Ovary (tissue), 9 donors: Measurements from ENCODE around the gene NXT1. TPM values are rescaled to one million over a fixed set of nuclear protein-coding genes. Genes with fewer than 3 reads are reported as not detected.

Source experiments
- DNase-seq, 5 donors: peaks; one replicate each; pipeline ENCODE4 v3.0.0-alpha.2; 2019 to 2020
- H3K27ac ChIP-seq, 2 donors: fragments of 200-600 bp; one replicate each; pipeline versions ENCODE4 v1.5.1 to v1.8.0; 2019 to 2022
- H3K27me3 ChIP-seq: fragments of 200-600 bp; one replicate; pipeline ENCODE4 v1.8.0; 2022
- H3K36me3 ChIP-seq: fragments of 200-600 bp; sonication (generic); one replicate; pipeline ENCODE4 v1.5.1; 2019
- H3K4me1 ChIP-seq: one replicate; pipeline ENCODE4 v1.8.1; 2013; ENCODE audit warnings: mild to moderate bottlenecking, moderate library complexity; ENCODE audit not compliant: insufficient read depth
- H3K4me3 ChIP-seq: fragments of 200-600 bp; sonication (generic); one replicate; pipeline ENCODE4 v1.5.1; 2017
- H3K9me3 ChIP-seq, 2 donors: fragments of 200-600 bp in 1 of 2; sonication (generic) in 1 of 2; one replicate each; pipeline versions ENCODE4 v1.5.1 to v1.8.1; 2013 to 2019; ENCODE audit warnings: mild to moderate bottlenecking in 1 of 2, moderate library complexity in 1 of 2
- EP300 ChIP-seq: sonication (generic); formaldehyde crosslinking; IDR thresholded peaks from one replicate; pipeline ENCODE4 v1.6.1; 2017; ENCODE audit warnings: antibody characterized with exemption
- POLR2A ChIP-seq: fragments of 450-650 bp; IDR thresholded peaks from one replicate; pipeline ENCODE4 v1.6.1; 2017; ENCODE audit warnings: antibody characterized with exemption, mild to moderate bottlenecking, moderate library complexity
- WGBS, 3 donors: extraction: QIAGEN DNeasy Blood & Tissue Kit in 1 of 3; methylation state at CpG; one replicate each; pipeline versions ENCODE4 v1.1.5 to v1.1.7; 2013 to 2017; 5-methylcytosine and 5-hydroxymethylcytosine counted together
- intact Hi-C, 4 donors: fragments of 100-400 bp; cut with DNase I; formaldehyde crosslinking; loops; one replicate each; pipeline versions ENCODE4 v1.11.0 to v1.15.1; 2022 to 2023
- polyA plus RNA-seq, 2 donors: library from polyadenylated mRNA; stranded (reverse); fragments of 200-250 nt in 1 of 2; fragments of 350-450 nt in 1 of 2; fragmentation: Illumina TruSeq in 1 of 2; extraction: RNeasy Lipid Tissue Mini Kit (QIAGEN cat#74804) in 1 of 2; gene quantifications; one replicate each; pipeline ENCODE4 v1.2.3, GENCODE V29; 2013 to 2014
- total RNA-seq, 7 donors: library from RNA; depleted of rRNA in 2 of 7; stranded (reverse); fragments of >200 nt in 2 of 7; fragmentation: NEBNext Ultra II Directional in 3 of 7; extraction: Animal tissue kit (Norgen Biotek cat#: 25700) in 3 of 7; gene quantifications; one replicate each; pipeline versions ENCODE4 v1.1.0 to v1.2.4, GENCODE V29; 2016 to 2023
- TF ChIP-seq, protein P1 (sequence below), 3 donors: fragments of 450-650 bp in 2 of 3; fragments of 200-600 bp in 1 of 3; IDR thresholded peaks; one replicate each; pipeline versions ENCODE4 v1.5.1 to v1.8.0; 2016 to 2022; ENCODE audit warnings: antibody characterized with exemption in 3 of 3, mild to moderate bottlenecking in 1 of 3
- donor health status: DM: no; HTN: no; CAD: no; lungs with moderate emphysema.
- donor health status: DM: no; HTN: no; CAD: no.
- donor health status: Bipolar disorder and iron deficiency.
- donor health status: DM: yes; HTN: yes; CAD: no.
- donor health status: DM: no; HTN: no; CAD: no.
- donor health status: DM: yes; HTN: yes; CAD: no.

The NXT1 gene
- total and polyA plus RNA-seq, 9 donors: 19.2 to 44.6 (median 28.3) TPM

DNA sequence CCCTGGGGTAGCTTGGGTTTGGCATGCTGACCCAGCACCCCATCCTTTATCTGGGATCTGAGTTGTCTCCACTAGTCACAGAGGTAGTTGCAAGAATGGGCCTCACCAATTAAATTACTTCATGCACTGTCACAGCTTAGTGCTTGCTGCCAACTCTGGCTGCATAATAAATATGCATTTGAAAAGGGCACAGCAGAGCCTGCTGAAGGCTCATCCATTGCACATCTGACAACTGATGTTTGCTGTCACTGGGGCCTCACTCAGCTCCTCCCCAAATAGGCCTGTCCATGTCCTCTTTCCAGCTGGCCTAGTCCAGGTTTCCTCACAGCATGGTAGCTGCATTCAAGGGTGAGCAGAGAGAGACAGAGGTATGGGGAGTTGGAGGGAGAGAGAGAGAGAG is 13.3 kb upstream of the NXT1 start:
- no peaks in the 10 kb centered on the region for H3K27me3 ChIP-seq
- H3K27ac ChIP-seq: no peak overlapping the region
- no peaks in the 10 kb centered on the region for H3K36me3 ChIP-seq
- intact Hi-C loops: loop anchor here in 2 of 4 donors (10.0 kb wide), 2 partner anchors 303 to 643 kb away; partner anchors contain the start of gene SSTR4 (in 1 of the 2)
- TF ChIP-seq EP300: no peak
- TF ChIP-seq, protein P1, sequence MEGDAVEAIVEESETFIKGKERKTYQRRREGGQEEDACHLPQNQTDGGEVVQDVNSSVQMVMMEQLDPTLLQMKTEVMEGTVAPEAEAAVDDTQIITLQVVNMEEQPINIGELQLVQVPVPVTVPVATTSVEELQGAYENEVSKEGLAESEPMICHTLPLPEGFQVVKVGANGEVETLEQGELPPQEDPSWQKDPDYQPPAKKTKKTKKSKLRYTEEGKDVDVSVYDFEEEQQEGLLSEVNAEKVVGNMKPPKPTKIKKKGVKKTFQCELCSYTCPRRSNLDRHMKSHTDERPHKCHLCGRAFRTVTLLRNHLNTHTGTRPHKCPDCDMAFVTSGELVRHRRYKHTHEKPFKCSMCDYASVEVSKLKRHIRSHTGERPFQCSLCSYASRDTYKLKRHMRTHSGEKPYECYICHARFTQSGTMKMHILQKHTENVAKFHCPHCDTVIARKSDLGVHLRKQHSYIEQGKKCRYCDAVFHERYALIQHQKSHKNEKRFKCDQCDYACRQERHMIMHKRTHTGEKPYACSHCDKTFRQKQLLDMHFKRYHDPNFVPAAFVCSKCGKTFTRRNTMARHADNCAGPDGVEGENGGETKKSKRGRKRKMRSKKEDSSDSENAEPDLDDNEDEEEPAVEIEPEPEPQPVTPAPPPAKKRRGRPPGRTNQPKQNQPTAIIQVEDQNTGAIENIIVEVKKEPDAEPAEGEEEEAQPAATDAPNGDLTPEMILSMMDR (IDR thresholded peaks at IDR 0.05): no peak
- no peaks in the 10 kb centered on the region for H3K9me3 ChIP-seq
- H3K4me1 ChIP-seq: no peaks in the 10 kb centered on the region
- H3K4me3 ChIP-seq: no peak overlapping the region
- DNase-seq: no peak

- H3K36me3 ChIP-seq: no peaks in the 10 kb centered on the region
- H3K4me3 ChIP-seq: no peak overlapping the region
- intact Hi-C loops: loop anchor here (5.0 to 10.0 kb wide), 7 partner anchors 95 to 648 kb away; partner anchors contain the start of genes CST9 (in 2 of the 4), SSTR4 (in 1 of the 4) and THBD (in 1 of the 4)
- H3K9me3 ChIP-seq: no peaks in the 10 kb centered on the region
- no peak overlapping the region for H3K27ac ChIP-seq
- H3K4me1 ChIP-seq: no peaks in the 10 kb centered on the region
- no peaks in the 10 kb centered on the region for H3K27me3 ChIP-seq
- TF ChIP-seq POLR2A: no peak
- TF ChIP-seq, protein P1 (IDR thresholded peaks at IDR 0.05): no peak
- no peak for TF ChIP-seq EP300
- no peak for DNase-seq
- WGBS, 3 donors: 78 to 89% (median 79%) methylated on average over 13 of the region's 13 CpGs
Measured at GRCh38 chr20:23339986-23340385, 10.6 kb upstream of the NXT1 start.

DNA sequence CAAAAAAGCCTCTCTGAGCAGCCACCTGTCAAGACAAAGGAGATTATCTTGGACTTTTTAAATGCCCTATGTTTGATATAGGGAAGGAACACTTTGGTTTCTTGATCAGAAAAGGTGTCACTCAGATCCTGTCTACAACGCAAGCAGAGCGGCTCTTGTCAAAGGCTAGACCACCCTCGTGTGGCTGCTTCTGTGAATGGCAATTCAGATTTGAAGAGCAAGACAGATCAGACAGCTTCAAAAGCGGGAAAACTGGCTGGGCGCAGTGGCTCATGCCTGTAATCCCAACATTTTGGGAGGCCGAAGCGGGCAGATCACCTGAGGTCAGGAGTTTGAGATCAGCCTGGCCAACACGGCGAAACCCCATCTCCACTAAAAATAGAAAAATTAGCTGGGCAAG is 10.1 kb upstream of the NXT1 start:
- no peak overlapping the region for H3K27ac ChIP-seq
- no peak overlapping the region for H3K4me3 ChIP-seq
- 28 to 38% (median 33%) methylated on average over 9 of the region's 9 CpGs for WGBS, 3 donors
- H3K9me3 ChIP-seq: no peaks in the 10 kb centered on the region
- intact Hi-C loops: loop anchor here (5.0 to 10.0 kb wide), 6 partner anchors 96 to 648 kb away; partner anchors contain the start of genes CST9 (in 2 of the 4) and THBD (in 1 of the 4)
- H3K4me1 ChIP-seq: no peaks in the 10 kb centered on the region
- DNase-seq: peak; percentile 45 to 68 (median 48)
- no peaks in the 10 kb centered on the region for H3K27me3 ChIP-seq
- TF ChIP-seq EP300: no peak
- TF ChIP-seq POLR2A: no peak
- TF ChIP-seq, protein P1 (IDR thresholded peaks at IDR 0.05): peak; percentile 9 to 54 (median 52)
- H3K36me3 ChIP-seq: no peaks in the 10 kb centered on the region

DNA sequence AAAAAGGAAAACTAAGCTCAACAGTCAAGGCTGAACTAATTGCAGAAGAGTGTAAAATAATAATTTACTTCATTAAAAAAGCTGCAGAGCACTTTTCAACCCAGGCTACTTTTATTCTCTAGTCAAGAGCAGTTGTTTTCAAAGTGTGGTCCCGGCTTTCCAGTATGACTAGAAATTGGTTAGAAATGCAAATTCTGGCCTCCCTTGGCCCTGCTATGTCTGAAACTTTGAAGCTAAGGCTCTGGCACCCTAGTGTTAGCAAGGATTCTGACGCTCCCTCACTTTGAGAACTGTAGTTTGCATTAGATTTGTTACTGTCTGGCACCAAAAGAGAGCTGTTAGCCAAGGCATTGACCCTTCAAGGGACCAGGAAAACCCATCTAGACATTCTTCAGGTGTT is 9.5 kb upstream of the NXT1 start:
- TF ChIP-seq EP300 (no peak), POLR2A (no peak)
- TF ChIP-seq, protein P1 (IDR thresholded peaks at IDR 0.05): no peak
- Histone ChIP-seq H3K4me3 (no peak overlapping the region), H3K4me1 (no peaks in the 10 kb centered on the region), H3K27ac (no peak overlapping the region), H3K27me3 (no peaks in the 10 kb centered on the region), H3K36me3 (no peaks in the 10 kb centered on the region), H3K9me3 (no peaks in the 10 kb centered on the region)
- 66 to 74% (median 66%) methylated on average over 2 of the region's 2 CpGs for WGBS, 3 donors
- intact Hi-C loops: loop anchor here (5.0 to 10.0 kb wide), 6 partner anchors 96 to 649 kb away; partner anchors contain the start of genes CST9 (in 2 of the 4) and THBD (in 1 of the 4)
- DNase-seq: no peak
